GM21737 (cell line): ENCODE data around the gene EPHA8.

Experiments
- ATAC-seq: cut with Tn5 transposase; IDR thresholded peaks from one replicate; pipeline ENCODE4 v1.9.1; 2021; ENCODE audit warnings: mild to moderate bottlenecking, moderate library complexity; ENCODE audit not compliant: unreplicated experiment

Gene EPHA8

GRCh38 chr1:22612671-22613571 lies 49.6 kb downstream of the EPHA8 start:
- ATAC-seq = no peak

DNA sequence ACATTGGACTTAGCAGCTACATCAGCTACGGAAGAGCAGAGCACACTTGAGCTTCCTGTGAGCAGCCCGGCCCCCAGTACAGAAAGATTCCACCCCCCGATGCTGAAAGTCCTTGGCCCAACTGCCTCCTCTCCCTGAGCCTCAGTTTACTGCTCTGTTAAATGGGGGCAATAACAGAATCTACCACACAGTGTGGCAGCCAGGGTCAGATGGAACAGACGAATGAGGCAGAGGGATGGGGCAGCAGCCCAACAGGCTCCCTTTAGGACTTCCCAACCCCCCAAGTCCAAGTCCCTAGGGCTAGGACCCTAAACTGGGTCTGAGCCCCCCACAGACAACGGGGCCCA lies 50.3 kb downstream of the EPHA8 start:
- no peak for ATAC-seq

- ATAC-seq = no peak
Measured at GRCh38 chr1:22613951-22614350, 50.7 kb downstream of the EPHA8 start.

DNA sequence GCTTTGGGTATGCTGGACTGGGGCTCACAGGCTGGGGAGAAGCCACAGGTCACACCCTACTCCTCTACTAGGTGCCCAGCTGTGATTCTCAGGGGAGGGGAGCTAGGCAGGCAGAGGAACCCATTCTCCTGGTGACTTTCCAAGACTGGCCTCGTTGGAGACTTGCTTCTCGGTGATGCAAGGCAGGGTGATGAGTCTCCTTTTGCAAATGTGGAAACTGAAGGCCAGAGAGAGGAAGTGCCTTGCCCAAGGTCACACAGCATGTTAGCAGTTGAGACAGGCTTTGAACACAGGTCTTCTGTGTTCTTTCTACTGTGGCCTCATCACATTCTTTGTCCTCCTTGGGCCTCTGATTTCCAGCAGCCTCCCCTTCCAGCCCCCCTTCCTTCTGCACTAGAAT lies 52.6 kb downstream of the EPHA8 start:
- no peak for ATAC-seq

- ATAC-seq = no peak
Measured at GRCh38 chr1:22616571-22616970, 53.3 kb downstream of the EPHA8 start.

GRCh38 chr1:22618056-22618455 lies 54.8 kb downstream of the EPHA8 start:
- ATAC-seq = no peak

DNA sequence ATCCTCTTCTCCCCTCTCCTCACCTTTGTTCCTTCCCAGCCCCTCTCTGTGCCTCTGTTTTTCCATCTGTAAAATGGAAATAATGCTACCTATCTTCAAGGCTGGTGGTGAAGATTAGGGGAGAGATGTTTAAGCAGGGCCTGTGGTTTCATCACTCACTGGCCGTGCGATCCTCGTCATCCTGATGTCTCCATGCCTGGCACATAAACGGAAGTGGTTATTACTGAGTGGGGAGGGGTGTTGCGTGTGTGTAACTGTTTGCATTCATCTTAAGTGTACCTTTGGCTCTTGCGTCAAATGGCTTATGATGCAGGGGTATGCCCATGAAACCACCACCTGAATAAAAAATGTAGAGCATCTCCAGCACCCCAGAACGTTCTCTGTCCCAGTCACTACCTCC lies 56.0 kb downstream of the EPHA8 start:
- no peak for ATAC-seq

GRCh38 chr1:22619798-22620197 lies 56.5 kb downstream of the EPHA8 start:
- ATAC-seq = no peak

GRCh38 chr1:22621761-22622160 lies 58.5 kb downstream of the EPHA8 start:
- ATAC-seq = no peak

DNA sequence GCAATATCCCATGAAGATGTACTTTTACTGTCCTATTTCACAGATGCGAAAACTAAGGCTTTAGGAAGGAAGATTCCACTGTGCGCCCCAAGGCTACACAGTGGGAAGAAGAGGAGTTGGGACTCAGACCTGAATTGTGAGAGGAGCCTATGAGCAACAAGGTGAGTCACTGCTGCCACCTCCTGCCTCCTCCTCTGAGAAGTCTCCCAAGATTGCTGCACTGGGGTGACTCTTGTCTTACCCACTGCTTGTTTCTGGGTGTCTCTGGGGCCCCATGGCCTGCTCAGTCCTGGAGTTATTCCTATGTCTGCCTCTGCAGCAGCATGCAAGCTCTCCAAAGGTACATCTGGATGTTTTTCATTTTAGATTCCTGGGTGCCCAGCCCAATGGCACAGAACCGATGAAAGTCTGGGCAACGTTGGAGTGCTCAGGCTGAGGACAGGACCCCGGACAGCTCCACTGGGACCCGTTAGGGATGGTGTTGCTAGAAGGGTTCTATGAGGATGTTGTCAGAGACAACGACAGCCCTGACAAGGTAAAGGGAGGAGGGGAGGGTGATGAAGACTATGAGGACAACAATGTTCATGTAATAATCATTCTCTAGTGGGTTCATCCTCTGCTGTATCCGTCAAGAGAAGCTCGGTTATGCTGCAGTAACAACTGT lies 62.1 kb downstream of the EPHA8 start:
- no peak for ATAC-seq

DNA sequence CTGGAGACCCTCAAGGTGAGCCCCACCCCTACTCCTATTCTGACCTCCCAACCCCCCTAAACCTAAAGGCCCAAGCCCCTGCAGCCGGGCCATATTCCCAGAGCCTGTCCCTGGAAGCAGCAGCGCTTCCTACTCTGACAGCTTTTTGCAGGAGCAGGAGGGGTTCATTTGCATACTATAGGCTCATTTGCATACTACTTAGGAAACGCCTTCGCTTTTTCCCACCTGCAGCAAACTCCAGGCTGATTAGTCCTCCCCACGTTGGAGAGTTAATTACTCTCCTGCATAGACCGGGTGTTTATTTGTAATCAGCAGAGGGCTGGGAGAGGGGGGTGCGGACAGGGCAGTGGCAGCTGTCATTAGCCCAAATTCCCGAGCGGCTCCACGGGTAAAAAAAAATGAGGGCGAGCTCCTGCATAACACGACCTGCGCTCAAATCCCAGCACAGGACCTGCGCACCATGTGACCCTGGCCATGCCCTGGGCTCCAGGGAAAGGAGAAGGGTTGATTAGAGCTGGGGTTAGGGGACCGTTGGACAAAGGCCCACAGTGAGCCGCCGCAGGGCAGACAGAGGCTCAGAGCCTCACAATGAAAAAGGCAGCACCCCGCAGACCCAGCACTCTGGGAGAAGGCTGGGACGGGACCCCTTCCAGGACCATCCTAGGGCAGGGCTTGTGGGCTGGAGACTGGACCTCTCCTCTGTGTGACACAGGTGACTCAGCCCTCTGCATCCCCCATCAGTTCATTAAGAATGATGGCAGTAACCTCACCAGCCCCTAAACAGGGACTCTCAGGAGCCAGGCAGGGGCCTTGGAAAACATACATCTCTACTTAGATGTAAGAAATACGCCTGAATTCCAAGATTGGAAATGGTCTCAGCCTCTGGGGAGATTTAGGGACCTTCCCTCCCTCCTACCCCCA lies 63.2 kb downstream of the EPHA8 start:
- ATAC-seq = no peak

DNA sequence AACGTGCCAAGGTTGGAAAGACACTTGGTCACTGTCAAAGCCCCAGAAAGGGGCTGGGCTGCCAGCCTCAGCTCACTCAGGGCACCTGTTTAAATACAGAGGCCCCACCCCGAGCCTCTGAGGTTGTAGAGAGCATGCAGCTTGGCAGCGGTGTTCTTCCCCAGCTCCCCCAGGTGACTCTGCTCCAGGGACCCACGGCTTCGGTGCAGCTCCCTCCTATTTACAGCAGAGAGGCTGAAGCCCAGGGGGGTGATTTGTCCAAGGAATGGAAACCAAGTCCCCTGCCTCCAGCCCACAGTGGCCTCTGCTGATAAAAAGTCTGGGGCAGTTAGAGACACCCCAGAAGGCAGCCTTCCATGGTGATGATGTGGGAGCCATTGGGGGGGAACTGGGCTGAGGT lies 64.0 kb downstream of the EPHA8 start:
- no peak for ATAC-seq

GRCh38 chr1:22628698-22629444 lies 65.6 kb downstream of the EPHA8 start:
- ATAC-seq = no peak

DNA sequence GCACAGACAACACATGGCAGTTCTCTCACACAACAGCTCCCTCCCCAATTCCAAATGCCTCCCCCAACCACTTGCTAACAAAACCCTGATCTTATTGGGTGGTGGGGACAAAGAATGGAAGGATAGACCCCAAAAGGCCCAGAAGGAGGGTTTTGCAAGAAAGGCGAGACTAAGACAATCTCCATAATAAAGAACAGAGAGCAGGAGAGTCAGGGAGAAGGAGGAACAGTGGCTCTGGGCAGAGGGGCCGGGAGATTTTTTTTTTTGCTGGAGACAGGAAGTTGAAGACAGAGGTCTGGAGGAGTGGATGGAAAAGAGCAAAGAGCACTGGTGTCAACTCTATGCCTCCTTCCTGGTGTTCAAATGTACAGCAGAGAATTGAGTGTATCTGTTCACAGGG lies 66.6 kb downstream of the EPHA8 start:
- no peak for ATAC-seq

DNA sequence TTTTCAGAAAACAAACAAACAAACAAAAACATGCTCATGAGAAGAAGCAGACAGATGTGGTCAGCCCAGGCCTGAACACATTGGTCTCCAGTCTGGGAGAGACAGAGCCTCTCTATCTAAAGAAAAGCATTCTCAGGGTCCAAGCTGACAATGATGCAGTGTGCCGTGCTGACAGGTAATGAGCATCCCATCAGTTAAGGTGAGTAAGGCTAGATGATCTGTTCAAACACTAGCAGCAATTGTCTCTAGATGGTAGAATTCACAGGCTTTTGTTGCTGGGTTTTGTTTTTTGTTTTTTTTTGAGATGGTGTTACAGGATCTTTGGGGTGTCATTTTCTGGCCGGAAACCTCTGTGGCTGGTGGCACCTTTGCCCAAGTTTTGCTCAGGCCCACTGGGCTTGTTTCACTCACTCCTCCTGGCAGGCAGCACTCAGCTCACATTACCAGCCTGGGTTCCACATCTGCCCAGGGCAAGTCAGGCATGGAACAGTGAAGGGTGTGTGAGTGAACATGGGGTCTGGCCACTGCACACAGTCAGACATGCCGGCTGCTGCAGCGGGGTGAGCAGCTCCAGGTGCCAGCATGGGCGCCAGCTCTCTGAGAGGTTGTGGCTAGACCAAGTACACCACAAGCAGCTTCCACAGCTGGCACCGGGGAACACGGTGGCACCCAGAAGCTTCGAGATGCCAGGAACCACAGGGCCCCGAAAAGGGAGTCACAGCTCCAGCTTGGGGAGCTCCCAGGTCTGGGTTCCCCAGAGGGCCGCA lies 70.6 kb downstream of the EPHA8 start:
- ATAC-seq = no peak

DNA sequence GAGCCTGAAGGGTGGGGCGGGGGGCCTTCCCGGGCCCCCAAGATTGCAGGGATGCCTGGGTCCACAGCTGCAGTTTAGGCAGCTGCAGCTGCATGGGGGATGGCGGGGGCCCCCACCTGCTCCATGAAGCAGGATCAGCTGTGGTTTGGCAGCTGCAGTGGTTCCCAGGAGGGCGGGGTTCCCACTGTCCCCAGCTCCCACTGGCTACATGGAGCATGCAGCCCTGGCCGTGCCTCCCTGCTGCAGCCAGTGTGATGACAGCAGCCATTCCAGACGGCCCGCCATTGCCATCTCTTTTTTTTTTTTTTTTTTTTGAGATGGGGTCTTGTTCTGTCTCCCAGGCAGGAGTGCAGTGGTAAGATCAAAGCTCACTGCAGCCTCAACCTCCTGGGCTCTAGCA lies 72.1 kb downstream of the EPHA8 start:
- no peak for ATAC-seq

DNA sequence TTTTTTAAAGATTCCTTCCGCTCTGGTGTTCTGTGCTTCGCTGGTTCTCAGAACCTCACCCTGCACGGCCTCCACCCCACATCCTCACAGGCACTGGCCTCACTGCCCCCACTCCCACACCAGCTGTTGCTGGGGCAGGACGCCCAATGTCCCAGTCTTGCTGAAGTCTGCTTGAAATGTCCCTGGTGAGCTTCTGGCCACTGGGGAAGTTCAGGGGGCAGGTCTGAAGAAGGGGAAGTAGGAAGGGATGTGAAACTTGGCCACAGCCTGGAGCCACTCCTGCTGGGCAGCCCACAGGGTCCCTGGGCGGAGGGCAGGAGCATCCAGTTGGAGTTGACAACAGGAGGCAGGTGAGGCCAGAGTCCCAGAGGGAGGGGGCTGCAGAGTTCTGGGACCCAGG lies 73.1 kb downstream of the EPHA8 start, which contains the start of gene C1QA:
Gene C1QA, plus strand, starts transcription at position 276 of the 400 bp plus-strand sequence. CDS start 989 bp downstream, outside the sequence.
- ATAC-seq = no peak

GRCh38 chr1:22636927-22637326 lies 73.6 kb downstream of the EPHA8 start:
- ATAC-seq = no peak

DNA sequence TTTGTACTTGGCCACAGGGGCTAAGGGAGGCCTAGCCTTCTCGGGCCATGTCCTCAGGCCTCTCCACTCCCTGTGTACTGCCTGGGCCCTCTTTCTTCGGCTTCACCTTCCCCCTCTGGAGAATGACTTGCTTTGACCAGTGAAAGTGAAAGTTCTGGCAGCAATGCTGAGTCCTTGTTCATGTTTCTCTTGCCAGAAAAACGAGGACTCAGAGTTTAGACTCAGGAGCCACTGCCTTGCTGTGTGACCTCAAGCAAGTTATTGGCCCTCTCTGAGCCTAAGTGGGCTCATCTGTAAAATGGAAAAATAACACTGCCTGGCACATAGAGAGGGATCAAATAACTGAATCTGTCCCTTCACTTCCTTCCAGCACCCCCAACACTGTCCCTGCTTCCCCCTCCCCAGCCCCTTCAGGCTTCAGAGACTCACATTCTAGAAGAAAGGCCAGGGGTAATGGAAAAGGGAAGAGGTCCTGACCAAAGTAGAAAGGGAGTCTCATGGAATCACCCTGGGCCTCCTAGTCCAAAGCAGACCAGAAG lies 74.7 kb downstream of the EPHA8 start:
- no peak for ATAC-seq
